HFF-Myc (cell line): ENCODE measurements around the gene BACH2.

Source experiments
- DNase-seq: peaks from one replicate; pipeline ENCODE4 v3.0.0-alpha.2; 2011; ENCODE audit warnings: low read depth; ENCODE audit errors: extremely low read depth
- H3K4me3 ChIP-seq: replicated peaks from 2 replicates; pipeline ENCODE4 v1.5.1; 2011; ENCODE audit warnings: low read depth, mild to moderate bottlenecking, control low read depth, low read length
- TF ChIP-seq, protein P1 (sequence below): IDR thresholded peaks from 2 replicates; pipeline ENCODE4 v1.5.1; 2012; ENCODE audit warnings: mild to moderate bottlenecking, low read depth, low read length, control low read depth; ENCODE audit errors: missing control alignments

BACH2 gene

GRCh38 chr6:89985751-89986493, 310.7 kb downstream of the BACH2 start:
- H3K4me3 ChIP-seq, result no peak overlapping the region
- TF ChIP-seq, protein P1, sequence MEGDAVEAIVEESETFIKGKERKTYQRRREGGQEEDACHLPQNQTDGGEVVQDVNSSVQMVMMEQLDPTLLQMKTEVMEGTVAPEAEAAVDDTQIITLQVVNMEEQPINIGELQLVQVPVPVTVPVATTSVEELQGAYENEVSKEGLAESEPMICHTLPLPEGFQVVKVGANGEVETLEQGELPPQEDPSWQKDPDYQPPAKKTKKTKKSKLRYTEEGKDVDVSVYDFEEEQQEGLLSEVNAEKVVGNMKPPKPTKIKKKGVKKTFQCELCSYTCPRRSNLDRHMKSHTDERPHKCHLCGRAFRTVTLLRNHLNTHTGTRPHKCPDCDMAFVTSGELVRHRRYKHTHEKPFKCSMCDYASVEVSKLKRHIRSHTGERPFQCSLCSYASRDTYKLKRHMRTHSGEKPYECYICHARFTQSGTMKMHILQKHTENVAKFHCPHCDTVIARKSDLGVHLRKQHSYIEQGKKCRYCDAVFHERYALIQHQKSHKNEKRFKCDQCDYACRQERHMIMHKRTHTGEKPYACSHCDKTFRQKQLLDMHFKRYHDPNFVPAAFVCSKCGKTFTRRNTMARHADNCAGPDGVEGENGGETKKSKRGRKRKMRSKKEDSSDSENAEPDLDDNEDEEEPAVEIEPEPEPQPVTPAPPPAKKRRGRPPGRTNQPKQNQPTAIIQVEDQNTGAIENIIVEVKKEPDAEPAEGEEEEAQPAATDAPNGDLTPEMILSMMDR, result no peak
- peak; percentile 35 for DNase-seq

DNA sequence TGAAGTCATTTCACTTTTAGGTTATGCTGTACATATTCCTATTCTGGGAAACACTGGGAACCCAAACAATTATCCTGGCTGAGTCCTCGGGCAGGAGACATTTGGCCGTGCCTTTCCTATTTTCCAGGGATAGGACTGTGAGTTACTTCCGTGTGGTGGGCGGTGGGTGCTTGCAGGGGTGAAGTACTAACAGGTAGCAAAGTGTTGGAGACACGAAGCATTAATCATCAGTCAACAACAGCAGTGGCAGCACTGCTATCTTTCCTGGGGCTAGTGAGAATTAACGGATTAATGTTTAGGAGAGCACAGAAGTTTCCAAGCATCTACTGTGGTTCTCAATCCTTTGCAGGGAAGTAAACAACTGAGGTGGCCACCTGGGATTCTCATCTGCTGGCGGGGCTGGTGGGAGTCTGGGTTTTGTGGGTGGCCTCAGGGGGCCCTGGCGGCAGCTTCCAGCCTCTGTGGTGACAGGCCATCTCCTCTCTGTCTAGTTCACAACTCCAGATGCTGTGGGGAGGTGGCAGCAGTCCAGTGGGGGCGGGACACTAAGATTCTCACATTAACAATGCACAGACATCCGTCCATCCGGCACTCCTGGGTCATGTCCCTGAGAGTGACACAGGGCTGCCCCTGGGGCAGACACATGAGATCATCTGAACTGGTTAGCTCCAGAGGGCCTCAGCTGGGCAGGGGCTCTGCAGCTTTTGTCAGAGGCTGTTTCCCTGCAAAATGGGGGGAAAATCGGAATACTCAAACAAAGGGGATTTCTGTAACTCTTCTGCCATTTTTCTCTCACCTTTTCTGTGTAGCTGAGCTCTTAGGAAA, 311.5 kb downstream of the BACH2 start:
- peak; percentile 49 for DNase-seq
- TF ChIP-seq, protein P1, result no peak
- no peak overlapping the region for H3K4me3 ChIP-seq

GRCh38 chr6:89980353-89980752, 316.3 kb downstream of the BACH2 start:
- no peak overlapping the region for H3K4me3 ChIP-seq
- TF ChIP-seq, protein P1, result no peak
- DNase-seq, result no peak

DNA sequence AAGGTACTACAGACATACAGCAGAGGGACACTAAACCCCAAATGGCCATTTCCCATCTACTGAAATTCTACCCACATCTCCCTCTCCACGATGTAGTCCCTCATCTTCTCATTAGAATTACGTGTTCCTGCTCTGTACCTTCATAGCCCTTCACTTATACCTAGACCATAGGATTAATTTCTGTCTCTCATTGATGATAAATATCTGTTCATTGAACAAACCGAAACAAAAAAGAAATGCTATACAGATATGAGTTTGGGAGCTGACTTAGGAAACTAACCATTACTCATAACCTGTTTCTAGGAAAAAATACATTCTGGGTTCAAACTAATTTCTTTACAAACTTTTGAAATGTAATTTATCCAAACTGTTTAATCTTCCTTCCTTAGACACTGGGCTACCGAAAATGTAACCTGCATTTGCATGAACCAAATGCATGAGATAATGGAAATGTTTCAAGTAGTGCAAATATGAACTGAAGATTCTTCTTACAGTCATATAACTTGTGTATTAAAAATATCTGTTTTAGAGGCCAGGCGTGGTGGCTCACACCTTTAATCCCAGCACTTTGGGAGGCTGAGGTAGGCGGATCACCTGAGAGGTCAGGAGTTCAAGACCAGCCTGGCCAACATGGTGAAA, 317.0 kb downstream of the BACH2 start:
- no peak for DNase-seq
- TF ChIP-seq, protein P1, result no peak
- no peak overlapping the region for H3K4me3 ChIP-seq

DNA sequence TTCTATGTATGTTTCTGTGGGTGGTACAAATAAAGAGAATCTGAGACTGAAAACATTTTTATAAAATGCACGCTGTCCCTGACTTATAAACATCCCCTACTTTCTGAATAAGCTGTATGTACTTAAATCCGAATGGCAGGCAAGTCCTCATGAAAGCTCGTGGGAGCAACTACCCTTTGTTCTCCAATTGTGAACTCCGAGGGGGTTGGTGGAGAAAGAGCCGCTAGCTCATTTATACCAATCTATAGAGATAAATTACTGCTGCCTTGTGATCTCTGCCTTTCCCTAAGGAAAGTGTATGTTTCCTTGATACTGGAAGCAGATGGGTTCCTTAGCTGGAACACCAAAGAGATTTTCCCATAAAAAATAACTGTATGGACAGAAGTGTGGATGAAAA, 317.9 kb downstream of the BACH2 start:
- TF ChIP-seq, protein P1, result no peak
- DNase-seq, result no peak

GRCh38 chr6:89977808-89978748, 318.6 kb downstream of the BACH2 start:
- no peak overlapping the region for H3K4me3 ChIP-seq
- TF ChIP-seq, protein P1, result no peak
- no peak for DNase-seq

More for the DNA sequence above, 317.9 kb downstream of the BACH2 start:
- H3K4me3 ChIP-seq, result no peak overlapping the region
